DOHH2 (cell line): ENCODE measurements around the gene TCHHL1.

ENCODE experiments used
- H3F3A ChIP-seq: fragments of 200-600 bp; sonication (generic), shearing (Covaris generic); 2 replicates; pipeline ENCODE4 v1.6.0; 2016; ENCODE audit warnings: antibody characterized with exemption, mild to moderate bottlenecking; ENCODE audit not compliant: control insufficient read depth, insufficient read depth
- H3K27ac ChIP-seq: fragments of 200-600 bp; sonication (generic); 2 replicates; pipeline ENCODE4 v1.5.1; 2014; ENCODE audit warnings: low read depth, mild to moderate bottlenecking, low read length, moderate library complexity
- H3K27me3 ChIP-seq: fragments of 200-600 bp; sonication (generic); 2 replicates; pipeline ENCODE4 v1.6.1; 2014; ENCODE audit warnings: mild to moderate bottlenecking, low read length, mixed read lengths; ENCODE audit not compliant: control insufficient read depth
- H3K36me3 ChIP-seq: fragments of 200-600 bp; sonication (generic); 2 replicates; pipeline ENCODE4 v1.6.1; 2014; ENCODE audit warnings: mild to moderate bottlenecking, low read length, moderate library complexity, mixed read lengths; ENCODE audit not compliant: control insufficient read depth
- H3K4me1 ChIP-seq: fragments of 200-600 bp; sonication (generic); 2 replicates; pipeline ENCODE4 v1.6.1; 2014; ENCODE audit warnings: mild to moderate bottlenecking, low read length, mixed read lengths; ENCODE audit not compliant: control insufficient read depth
- H3K4me2 ChIP-seq: fragments of 200-600 bp; sonication (generic); 2 replicates; pipeline ENCODE4 v1.6.0; 2014; ENCODE audit warnings: mild to moderate bottlenecking, low read length, moderate library complexity
- H3K4me3 ChIP-seq: fragments of 200-600 bp; sonication (generic); 2 replicates; pipeline ENCODE4 v1.5.1; 2014; ENCODE audit warnings: mild to moderate bottlenecking, low read length, mixed read lengths
- H3K79me2 ChIP-seq: fragments of 200-600 bp; sonication (generic); 2 replicates; pipeline ENCODE4 v1.6.1; 2014; ENCODE audit warnings: mild to moderate bottlenecking, low read length, mixed read lengths; ENCODE audit not compliant: control insufficient read depth
- H3K9me2 ChIP-seq: fragments of 200-600 bp; sonication (generic); replicated peaks from 2 replicates; pipeline ENCODE4 v1.6.1; 2014; ENCODE audit warnings: mild to moderate bottlenecking, low read length, mixed read lengths; ENCODE audit not compliant: control insufficient read depth
- H3K9me3 ChIP-seq: fragments of 200-600 bp; sonication (generic); 2 replicates; pipeline ENCODE4 v1.6.1; 2014; ENCODE audit warnings: antibody characterized with exemption, low read length, mixed read lengths; ENCODE audit not compliant: control insufficient read depth, insufficient read depth
- H4K20me1 ChIP-seq: fragments of 200-600 bp; sonication (generic); 2 replicates; pipeline ENCODE4 v1.6.0; 2014; ENCODE audit warnings: low read depth, mild to moderate bottlenecking, antibody characterized with exemption, low read length, moderate library complexity; ENCODE audit not compliant: control insufficient read depth, insufficient read depth
- CTCF ChIP-seq: fragments of 200-600 bp; sonication (generic); IDR thresholded peaks from one replicate; pipeline ENCODE4 v1.5.1; 2014; ENCODE audit warnings: antibody characterized with exemption, mild to moderate bottlenecking, low read depth, low read length; ENCODE audit not compliant: poor library complexity, severe bottlenecking
- EZH2phosphoT487 ChIP-seq: fragments of 200-600 bp; sonication (generic); IDR thresholded peaks from 2 replicates; pipeline ENCODE4 v1.6.1; 2017; ENCODE audit warnings: borderline replicate concordance, mild to moderate bottlenecking, antibody characterized with exemption, low read length, moderate library complexity, mixed read lengths

Gene TCHHL1

DNA sequence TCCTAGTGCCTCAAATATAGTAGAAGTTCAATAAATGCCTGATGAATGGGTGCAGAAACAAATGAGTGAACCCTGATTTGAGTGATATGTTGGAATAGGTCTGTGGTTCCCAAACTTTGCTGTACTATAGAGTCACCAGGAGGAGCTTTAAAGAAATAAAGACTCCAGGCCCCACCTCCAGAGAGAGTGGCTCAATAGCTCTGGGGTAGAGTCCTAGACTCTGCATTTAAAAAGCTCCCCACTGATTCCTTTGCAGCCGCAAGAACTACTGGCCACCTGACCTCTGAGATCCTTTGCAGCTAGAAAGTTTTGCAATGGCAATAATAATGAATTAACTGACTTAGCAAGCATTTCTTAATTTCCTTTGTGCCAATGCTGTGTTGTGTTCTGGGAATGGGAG lies 20.9 kb downstream of the TCHHL1 start:
- no peaks in the 10 kb centered on the region for H3K79me2 ChIP-seq
- H3K4me3 ChIP-seq = no peak overlapping the region
- H3K4me2 ChIP-seq = no peak overlapping the region
- no peaks in the 10 kb centered on the region for H3K36me3 ChIP-seq
- no peaks in the 10 kb centered on the region for H3F3A ChIP-seq
- TF ChIP-seq EZH2phosphoT487 = no peak
- TF ChIP-seq CTCF = no peak
- no peaks in the 10 kb centered on the region for H3K9me2 ChIP-seq
- H4K20me1 ChIP-seq = no peaks in the 10 kb centered on the region
- H3K27me3 ChIP-seq = peaks cover 35% of the 10 kb centered on the region
- no peak overlapping the region for H3K27ac ChIP-seq
- H3K4me1 ChIP-seq = no peaks in the 10 kb centered on the region; the same call in 1 of the 2 replicates
- H3K9me3 ChIP-seq = no peaks in the 10 kb centered on the region

DNA sequence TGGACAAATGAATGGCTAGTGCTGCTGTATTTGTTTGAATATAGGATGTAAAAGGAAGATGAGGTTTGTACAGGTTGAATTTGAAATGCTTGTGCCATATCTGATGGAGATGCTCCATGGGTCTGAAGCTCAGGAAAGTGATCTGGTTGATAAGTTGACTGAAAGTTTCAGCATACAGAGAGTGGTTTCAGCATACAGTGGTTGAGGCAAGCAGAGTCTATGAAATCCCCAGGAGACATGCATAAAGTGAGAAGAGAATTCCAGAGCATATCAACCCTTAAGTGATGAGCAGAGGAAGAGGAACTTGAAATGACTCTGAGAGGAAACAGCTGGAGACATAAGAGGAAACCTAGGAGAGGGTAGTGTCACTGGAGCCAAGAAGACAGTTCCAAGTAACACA lies 21.7 kb downstream of the TCHHL1 start:
- Histone ChIP-seq H3K4me1 (no peaks in the 10 kb centered on the region; the same call in 1 of the 2 replicates), H3K9me3 (no peaks in the 10 kb centered on the region), H4K20me1 (no peaks in the 10 kb centered on the region), H3K9me2 (no peaks in the 10 kb centered on the region), H3K4me2 (no peak overlapping the region), H3K4me3 (no peak overlapping the region), H3K36me3 (no peaks in the 10 kb centered on the region), H3F3A (no peaks in the 10 kb centered on the region), H3K27me3 (peaks cover 31% of the 10 kb centered on the region), H3K79me2 (no peaks in the 10 kb centered on the region), H3K27ac (no peak overlapping the region)
- no peak for TF ChIP-seq EZH2phosphoT487

DNA sequence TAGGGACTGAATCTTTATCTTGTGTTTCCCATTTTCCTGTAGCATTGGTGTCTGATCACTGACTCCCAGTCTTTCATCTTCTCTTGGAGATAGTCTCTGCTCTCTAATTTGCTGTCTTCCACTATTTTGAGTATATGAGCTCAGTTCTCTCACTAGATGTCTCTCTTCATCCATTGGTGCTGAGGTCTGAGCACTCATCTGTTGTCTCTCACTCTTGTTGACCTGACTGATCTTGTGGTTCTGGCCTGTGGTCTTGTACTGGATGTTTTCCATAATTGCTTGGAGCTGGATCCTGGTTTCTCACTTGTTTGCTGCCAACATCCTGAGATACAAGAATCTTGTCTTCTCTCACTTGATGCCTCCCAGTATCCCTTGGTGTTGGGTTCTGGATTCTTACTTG lies 26.9 kb downstream of the TCHHL1 start:
- Histone ChIP-seq H3K27ac (no peak overlapping the region), H3K36me3 (no peaks in the 10 kb centered on the region), H3F3A (no peaks in the 10 kb centered on the region), H4K20me1 (no peaks in the 10 kb centered on the region), H3K4me2 (no peak overlapping the region), H3K27me3 (peaks cover 27% of the 10 kb centered on the region), H3K4me1 (no peaks in the 10 kb centered on the region), H3K79me2 (no peaks in the 10 kb centered on the region), H3K9me2 (no peaks in the 10 kb centered on the region), H3K9me3 (no peaks in the 10 kb centered on the region), H3K4me3 (no peak overlapping the region)
- no peak for TF ChIP-seq EZH2phosphoT487
- no peak for TF ChIP-seq CTCF

DNA sequence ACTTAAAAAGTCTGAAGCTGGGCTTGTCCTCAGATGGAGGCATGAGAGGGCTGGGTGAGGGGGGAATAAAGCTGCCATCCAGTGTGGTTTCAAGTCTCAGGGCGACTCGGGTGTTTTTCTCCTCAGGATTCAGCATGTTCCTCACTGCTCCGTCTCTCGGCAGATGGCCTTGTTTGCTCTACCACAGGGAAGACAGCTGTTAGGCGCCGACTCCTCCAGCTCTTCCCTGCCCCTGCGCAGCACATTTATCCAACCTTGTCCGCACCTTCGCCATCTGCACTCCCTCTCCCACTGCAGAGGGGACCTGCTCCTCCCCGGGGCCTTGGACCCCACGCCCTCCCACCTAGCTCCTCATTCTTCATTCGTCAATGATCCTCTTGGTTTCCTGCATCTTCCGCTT lies 35.5 kb downstream of the TCHHL1 start:
- no peaks in the 10 kb centered on the region for H3K9me2 ChIP-seq
- TF ChIP-seq CTCF (no peak), EZH2phosphoT487 (no peak)
- H3K27ac ChIP-seq = no peak overlapping the region
- peaks cover 3% of the 10 kb centered on the region for H3K4me1 ChIP-seq
- no peaks in the 10 kb centered on the region for H3K9me3 ChIP-seq
- H3F3A ChIP-seq = peaks cover 3% of the 10 kb centered on the region; the same call in 1 of the 2 replicates
- H3K36me3 ChIP-seq = no peaks in the 10 kb centered on the region
- H3K4me2 ChIP-seq = no peak overlapping the region
- H4K20me1 ChIP-seq = no peaks in the 10 kb centered on the region
- no peak overlapping the region for H3K4me3 ChIP-seq
- no peaks in the 10 kb centered on the region for H3K79me2 ChIP-seq
- H3K27me3 ChIP-seq = peaks cover 36% of the 10 kb centered on the region
